ENCODE results near the gene LYPD6.

Gene LYPD6

GRCh38 chr2:149430743-149431736 lies 100.7 kb downstream of the LYPD6 start:
- no peak overlapping the region for H3K27ac ChIP-seq (replicated peaks)
- no peak overlapping the region for H3K4me3 ChIP-seq (replicated peaks; ENCODE audit: insufficient read depth, low read length)
- H3K27me3 ChIP-seq (ENCODE audit: insufficient read depth, poor library complexity, severe bottlenecking): no peaks in the 10 kb centered on the region
- no peak for DNase-seq (ENCODE audit: low read depth in 1 of 2, low spot score in 1 of 2)
- no peak for TF ChIP-seq CTCF (IDR thresholded peaks at IDR 0.05; ENCODE audit: insufficient read depth, low read length)
- no peak for TF ChIP-seq POLR2AphosphoS5 (IDR thresholded peaks at IDR 0.05; ENCODE audit: low read depth)

DNA sequence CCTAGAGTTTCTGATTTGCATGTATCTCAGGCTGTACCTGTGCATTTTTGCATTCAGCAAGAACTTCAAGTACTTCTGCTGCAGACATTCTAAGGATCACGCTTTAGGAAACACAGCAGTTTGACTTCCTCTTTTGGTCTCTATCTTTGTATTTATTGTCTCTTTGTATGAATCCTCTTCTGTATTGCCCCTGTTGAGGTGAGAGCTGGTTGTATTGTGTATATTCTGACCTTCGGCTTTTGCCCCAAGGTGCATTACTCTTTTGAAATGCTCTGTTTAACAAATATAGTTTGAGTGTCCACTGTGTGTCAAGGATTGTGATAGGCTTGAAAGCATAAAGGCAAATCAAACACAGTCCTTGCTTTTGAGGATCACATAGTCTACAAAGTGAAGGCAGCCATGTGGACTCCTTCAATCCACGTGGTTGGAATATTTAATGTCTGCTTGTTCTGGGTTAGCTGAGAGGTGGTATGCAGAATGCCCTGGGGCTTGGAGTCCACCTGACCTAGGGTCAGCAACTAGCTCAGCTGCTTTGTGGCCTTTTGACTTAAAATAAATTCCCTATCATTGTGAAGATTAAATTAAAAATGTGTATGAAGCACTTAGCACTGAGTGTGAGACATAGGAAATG lies 108.1 kb downstream of the LYPD6 start:
- peak; percentile 94 for TF ChIP-seq SPI1 (IDR thresholded peaks at IDR 0.05; ENCODE audit: borderline replicate concordance, low read depth)
- no peak for TF ChIP-seq GABPA (IDR thresholded peaks at IDR 0.05; ENCODE audit: low read depth)
- no peaks in the 10 kb centered on the region for H3K27me3 ChIP-seq (ENCODE audit: insufficient read depth, poor library complexity, severe bottlenecking)
- no peak overlapping the region for H3K4me3 ChIP-seq (replicated peaks; ENCODE audit: insufficient read depth, low read length)
- H3K27ac ChIP-seq (replicated peaks): no peak overlapping the region
- no peak for DNase-seq (ENCODE audit: low read depth in 1 of 2, low spot score in 1 of 2)

GRCh38 chr2:149441255-149441654 lies 110.9 kb downstream of the LYPD6 start:
- Histone ChIP-seq H3K27ac (replicated peaks) (no peak overlapping the region), H3K4me3 (replicated peaks; ENCODE audit: insufficient read depth, low read length) (no peak overlapping the region), H3K27me3 (ENCODE audit: insufficient read depth, poor library complexity, severe bottlenecking) (no peaks in the 10 kb centered on the region)
- no peak for TF ChIP-seq GABPA (IDR thresholded peaks at IDR 0.05; ENCODE audit: low read depth)
- TF ChIP-seq, protein P1, sequence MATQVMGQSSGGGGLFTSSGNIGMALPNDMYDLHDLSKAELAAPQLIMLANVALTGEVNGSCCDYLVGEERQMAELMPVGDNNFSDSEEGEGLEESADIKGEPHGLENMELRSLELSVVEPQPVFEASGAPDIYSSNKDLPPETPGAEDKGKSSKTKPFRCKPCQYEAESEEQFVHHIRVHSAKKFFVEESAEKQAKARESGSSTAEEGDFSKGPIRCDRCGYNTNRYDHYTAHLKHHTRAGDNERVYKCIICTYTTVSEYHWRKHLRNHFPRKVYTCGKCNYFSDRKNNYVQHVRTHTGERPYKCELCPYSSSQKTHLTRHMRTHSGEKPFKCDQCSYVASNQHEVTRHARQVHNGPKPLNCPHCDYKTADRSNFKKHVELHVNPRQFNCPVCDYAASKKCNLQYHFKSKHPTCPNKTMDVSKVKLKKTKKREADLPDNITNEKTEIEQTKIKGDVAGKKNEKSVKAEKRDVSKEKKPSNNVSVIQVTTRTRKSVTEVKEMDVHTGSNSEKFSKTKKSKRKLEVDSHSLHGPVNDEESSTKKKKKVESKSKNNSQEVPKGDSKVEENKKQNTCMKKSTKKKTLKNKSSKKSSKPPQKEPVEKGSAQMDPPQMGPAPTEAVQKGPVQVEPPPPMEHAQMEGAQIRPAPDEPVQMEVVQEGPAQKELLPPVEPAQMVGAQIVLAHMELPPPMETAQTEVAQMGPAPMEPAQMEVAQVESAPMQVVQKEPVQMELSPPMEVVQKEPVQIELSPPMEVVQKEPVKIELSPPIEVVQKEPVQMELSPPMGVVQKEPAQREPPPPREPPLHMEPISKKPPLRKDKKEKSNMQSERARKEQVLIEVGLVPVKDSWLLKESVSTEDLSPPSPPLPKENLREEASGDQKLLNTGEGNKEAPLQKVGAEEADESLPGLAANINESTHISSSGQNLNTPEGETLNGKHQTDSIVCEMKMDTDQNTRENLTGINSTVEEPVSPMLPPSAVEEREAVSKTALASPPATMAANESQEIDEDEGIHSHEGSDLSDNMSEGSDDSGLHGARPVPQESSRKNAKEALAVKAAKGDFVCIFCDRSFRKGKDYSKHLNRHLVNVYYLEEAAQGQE (IDR thresholded peaks at IDR 0.05; ENCODE audit: insufficient replicate concordance, low read depth): no peak
- no peak for TF ChIP-seq POLR2AphosphoS5 (IDR thresholded peaks at IDR 0.05; ENCODE audit: low read depth)
- no peak for TF ChIP-seq SPI1 (IDR thresholded peaks at IDR 0.05; ENCODE audit: borderline replicate concordance, low read depth)
- no peak for TF ChIP-seq CTCF (IDR thresholded peaks at IDR 0.05; ENCODE audit: insufficient read depth, low read length)
- DNase-seq (ENCODE audit: low read depth in 1 of 2, low spot score in 1 of 2): no peak

DNA sequence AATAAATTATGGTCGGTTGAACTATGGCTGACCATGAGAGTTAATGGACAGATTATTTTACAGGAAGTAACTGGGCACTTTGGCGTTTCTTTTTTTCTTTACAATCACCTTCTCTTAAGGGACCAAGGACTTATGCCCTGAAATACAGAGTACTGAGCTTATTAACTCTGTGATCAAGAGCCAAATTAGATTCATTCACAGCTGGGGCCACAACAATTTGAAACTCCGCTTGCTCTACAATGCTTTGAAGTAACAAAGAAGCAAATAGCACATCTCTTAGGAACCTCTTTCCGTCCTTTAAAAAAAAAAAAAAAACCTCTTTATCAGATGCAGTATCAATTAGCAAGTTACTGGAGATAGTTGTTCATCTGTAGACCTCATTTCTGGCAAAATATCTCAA lies 112.0 kb downstream of the LYPD6 start:
- DNase-seq (ENCODE audit: low read depth in 1 of 2, low spot score in 1 of 2): no peak
- TF ChIP-seq, protein P1 (IDR thresholded peaks at IDR 0.05; ENCODE audit: insufficient replicate concordance, low read depth): no peak
- TF ChIP-seq GABPA (IDR thresholded peaks at IDR 0.05; ENCODE audit: low read depth) (no peak), POLR2AphosphoS5 (IDR thresholded peaks at IDR 0.05; ENCODE audit: low read depth) (no peak), SPI1 (IDR thresholded peaks at IDR 0.05; ENCODE audit: borderline replicate concordance, low read depth) (no peak), CTCF (IDR thresholded peaks at IDR 0.05; ENCODE audit: insufficient read depth, low read length) (no peak)
- H3K27ac ChIP-seq (replicated peaks): no peak overlapping the region
- H3K4me3 ChIP-seq (replicated peaks; ENCODE audit: insufficient read depth, low read length): no peak overlapping the region
- H3K27me3 ChIP-seq (ENCODE audit: insufficient read depth, poor library complexity, severe bottlenecking): no peaks in the 10 kb centered on the region

Measured in HL-60 (cell line).